ENCODE measurements around the gene RCAN3.

The RCAN3 gene

GRCh38 chr1:24580756-24581155 lies 78.1 kb downstream of the RCAN3 start:
- DNase-seq (ENCODE audit: low read depth): no peak

GRCh38 chr1:24584171-24584647 lies 81.6 kb downstream of the RCAN3 start:
- no peak for DNase-seq (ENCODE audit: low read depth)

DNA sequence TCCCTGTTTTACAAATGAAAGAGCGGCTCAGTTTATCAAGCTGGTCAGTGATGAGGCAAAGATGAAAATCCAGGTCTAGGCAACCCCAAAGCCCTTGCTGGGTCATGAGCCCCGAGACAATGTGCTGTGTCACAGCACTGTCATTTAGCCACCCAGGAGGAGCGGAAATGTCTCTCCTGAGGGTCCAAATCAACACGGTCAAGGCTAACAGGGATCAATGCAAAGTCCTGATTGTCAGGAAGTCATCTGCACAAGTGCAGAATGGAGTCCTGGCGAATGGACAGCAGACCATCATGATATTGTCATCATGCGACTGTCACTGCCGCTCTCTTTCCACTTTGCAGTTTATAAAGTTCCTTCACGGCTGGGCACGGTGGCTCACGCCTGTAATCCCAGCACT lies 83.5 kb downstream of the RCAN3 start:
- DNase-seq (ENCODE audit: low read depth): no peak

DNA sequence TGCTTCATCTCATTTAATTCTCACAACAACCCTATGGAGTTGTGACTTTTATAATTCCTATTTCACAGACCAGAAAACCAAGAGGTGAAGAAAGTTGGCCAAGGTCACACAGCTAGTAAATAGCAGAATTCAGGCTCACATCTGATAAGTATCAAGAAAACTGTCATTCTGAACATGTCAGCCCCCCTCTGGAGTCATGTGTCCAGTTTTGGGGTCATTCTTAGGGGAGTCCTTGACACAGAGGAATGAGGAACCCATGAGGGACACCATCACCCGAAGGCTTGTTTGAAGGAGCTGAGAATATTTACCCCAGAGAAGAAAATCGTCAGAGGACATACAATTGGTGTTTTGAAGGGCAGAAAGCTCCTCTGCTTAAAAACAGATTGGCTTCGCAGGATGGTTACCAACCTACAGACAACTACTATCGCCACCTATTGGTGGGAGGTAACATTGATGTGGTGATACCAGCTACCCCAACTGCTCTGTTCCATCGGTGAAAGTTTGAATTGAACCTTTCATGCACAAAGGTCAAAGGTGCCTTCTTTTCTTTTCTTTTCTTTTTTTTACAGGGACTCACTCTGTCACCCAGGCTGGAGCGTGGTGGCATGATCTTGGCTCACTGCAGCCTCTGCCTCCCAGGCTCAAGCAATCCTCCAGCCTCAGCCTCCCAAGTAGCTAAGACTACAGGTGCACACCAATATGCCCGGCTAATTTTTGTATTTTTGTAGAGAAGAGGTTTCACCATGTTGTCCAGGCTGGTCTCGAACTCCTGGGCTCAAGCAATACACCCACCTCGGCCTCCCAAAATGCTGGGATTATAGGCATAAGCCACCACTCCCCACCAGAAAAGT lies 84.6 kb downstream of the RCAN3 start:
- DNase-seq (ENCODE audit: low read depth): peak; percentile 21

GRCh38 chr1:24588573-24588972 lies 85.9 kb downstream of the RCAN3 start:
- DNase-seq (ENCODE audit: low read depth): no peak

- no peak for DNase-seq (ENCODE audit: low read depth)
Observed at GRCh38 chr1:24589200-24589599, 86.6 kb downstream of the RCAN3 start.

Measured in stromal cell of bone marrow (primary cell).